Measurements from ENCODE around the gene TP53RK. TPM values are rescaled to one million over a fixed set of nuclear protein-coding genes. Genes with fewer than 3 reads are reported as not detected.

The TP53RK gene
- total and polyA plus RNA-seq, 2 donors from 2014 or later: 9.3 to 11.0 TPM

DNA sequence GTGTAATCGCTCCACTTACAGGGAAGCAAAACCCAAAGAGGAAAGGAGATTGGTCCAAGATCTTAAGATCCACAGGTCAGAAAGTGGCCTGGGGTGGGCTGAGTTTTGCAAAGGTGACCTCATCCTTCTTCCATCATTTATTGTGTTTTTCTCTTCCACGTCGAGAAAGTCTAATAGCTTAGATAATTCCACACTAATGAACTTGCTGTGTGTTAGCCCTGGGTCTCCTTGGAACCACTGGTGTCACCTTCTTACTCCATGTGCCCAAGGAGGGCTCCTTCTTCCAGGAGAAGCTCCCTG lies 39.6 kb downstream of the TP53RK start:
- Histone ChIP-seq H3K36me3 (ENCODE audit: control insufficient read depth in 2 of 3, insufficient read depth in 3 of 3, low read length in 3 of 3) (peaks cover 0 to 3% (median 0%) of the 10 kb centered on the region in 3 donors), H3K4me1 (ENCODE audit: control insufficient read depth in 2 of 3, insufficient read depth in 2 of 3, low read depth in 1 of 3, low read length in 3 of 3) (no peaks in the 10 kb centered on the region), H3K9me3 (ENCODE audit: control insufficient read depth in 2 of 3, insufficient read depth in 1 of 3, low read length in 3 of 3) (no peaks in the 10 kb centered on the region), H3K27me3 (ENCODE audit: control insufficient read depth, insufficient read depth, low read length) (no peaks in the 10 kb centered on the region), H3K4me3 (ENCODE audit: low read length in 3 of 3) (peak overlapping the region in 2 of 3 donors; percentile 73 to 85), H3K27ac (ENCODE audit: low read depth in 2 of 2, low read length in 2 of 2) (peak overlapping the region; percentile 81 to 91), H3K9ac (ENCODE audit: low read length in 3 of 3) (peak overlapping the region in 1 of 3 donors; percentile 72)
- DNase-seq: no peak
- TF ChIP-seq, protein P1, sequence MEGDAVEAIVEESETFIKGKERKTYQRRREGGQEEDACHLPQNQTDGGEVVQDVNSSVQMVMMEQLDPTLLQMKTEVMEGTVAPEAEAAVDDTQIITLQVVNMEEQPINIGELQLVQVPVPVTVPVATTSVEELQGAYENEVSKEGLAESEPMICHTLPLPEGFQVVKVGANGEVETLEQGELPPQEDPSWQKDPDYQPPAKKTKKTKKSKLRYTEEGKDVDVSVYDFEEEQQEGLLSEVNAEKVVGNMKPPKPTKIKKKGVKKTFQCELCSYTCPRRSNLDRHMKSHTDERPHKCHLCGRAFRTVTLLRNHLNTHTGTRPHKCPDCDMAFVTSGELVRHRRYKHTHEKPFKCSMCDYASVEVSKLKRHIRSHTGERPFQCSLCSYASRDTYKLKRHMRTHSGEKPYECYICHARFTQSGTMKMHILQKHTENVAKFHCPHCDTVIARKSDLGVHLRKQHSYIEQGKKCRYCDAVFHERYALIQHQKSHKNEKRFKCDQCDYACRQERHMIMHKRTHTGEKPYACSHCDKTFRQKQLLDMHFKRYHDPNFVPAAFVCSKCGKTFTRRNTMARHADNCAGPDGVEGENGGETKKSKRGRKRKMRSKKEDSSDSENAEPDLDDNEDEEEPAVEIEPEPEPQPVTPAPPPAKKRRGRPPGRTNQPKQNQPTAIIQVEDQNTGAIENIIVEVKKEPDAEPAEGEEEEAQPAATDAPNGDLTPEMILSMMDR (IDR thresholded peaks at IDR 0.05; ENCODE audit: borderline replicate concordance, extremely low read depth, insufficient read depth): no peak
- intact Hi-C loops (cut with DNase I): no loop called here
- no peak for FAIRE-seq

DNA sequence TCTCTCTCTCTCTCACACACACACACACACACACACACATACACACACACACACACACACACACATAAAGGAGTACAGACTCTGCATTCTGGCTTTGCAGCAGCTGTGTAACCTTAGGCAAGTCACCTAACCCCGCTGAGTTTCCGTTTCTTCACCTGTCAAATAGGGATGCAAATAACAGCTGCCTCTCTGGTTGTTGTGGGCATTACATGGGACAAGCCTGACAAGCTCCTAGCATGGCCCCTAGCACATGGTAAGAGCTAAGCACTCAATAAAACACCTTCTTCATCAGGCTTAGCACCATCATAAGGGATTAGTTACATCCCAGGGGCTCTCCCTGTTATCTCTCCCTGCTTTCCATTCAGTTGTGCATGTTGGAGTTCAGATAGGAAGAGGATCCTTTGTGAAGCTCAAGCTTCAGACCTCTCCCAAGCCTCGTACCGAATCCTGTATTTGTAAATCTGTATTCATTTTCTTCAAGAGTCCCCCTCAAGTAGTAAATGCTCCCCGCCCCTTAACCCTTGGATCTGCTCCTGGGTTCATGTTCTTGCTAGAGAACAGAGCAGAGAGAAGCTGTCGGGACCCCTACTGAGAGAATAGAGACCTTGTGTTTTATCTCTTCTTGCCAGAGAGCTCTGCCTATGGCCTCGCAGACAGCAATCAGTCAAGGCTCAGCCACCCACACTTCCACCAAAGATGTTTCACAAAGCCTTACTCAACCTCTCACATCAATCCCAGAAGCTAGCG lies 40.2 kb downstream of the TP53RK start:
- no peaks in the 10 kb centered on the region for H3K9me3 ChIP-seq (ENCODE audit: control insufficient read depth in 2 of 3, insufficient read depth in 1 of 3, low read length in 3 of 3)
- H3K4me1 ChIP-seq (ENCODE audit: control insufficient read depth in 2 of 3, insufficient read depth in 2 of 3, low read depth in 1 of 3, low read length in 3 of 3): no peaks in the 10 kb centered on the region
- peak overlapping the region in 2 of 3 donors; percentile 22 to 72 for H3K9ac ChIP-seq (ENCODE audit: low read length in 3 of 3)
- DNase-seq: no peak
- H3K27me3 ChIP-seq (ENCODE audit: control insufficient read depth, insufficient read depth, low read length): no peaks in the 10 kb centered on the region
- FAIRE-seq: no peak
- intact Hi-C loops (cut with DNase I): no loop called here
- H3K27ac ChIP-seq (ENCODE audit: low read depth in 2 of 2, low read length in 2 of 2): peak overlapping the region; percentile 81 to 91
- H3K4me3 ChIP-seq (ENCODE audit: low read length in 3 of 3): peak overlapping the region in 2 of 3 donors; percentile 73 to 85
- peaks cover 0 to 3% (median 0%) of the 10 kb centered on the region in 3 donors for H3K36me3 ChIP-seq (ENCODE audit: control insufficient read depth in 2 of 3, insufficient read depth in 3 of 3, low read length in 3 of 3)
- TF ChIP-seq, protein P1 (IDR thresholded peaks at IDR 0.05; ENCODE audit: borderline replicate concordance, extremely low read depth, insufficient read depth): no peak

DNA sequence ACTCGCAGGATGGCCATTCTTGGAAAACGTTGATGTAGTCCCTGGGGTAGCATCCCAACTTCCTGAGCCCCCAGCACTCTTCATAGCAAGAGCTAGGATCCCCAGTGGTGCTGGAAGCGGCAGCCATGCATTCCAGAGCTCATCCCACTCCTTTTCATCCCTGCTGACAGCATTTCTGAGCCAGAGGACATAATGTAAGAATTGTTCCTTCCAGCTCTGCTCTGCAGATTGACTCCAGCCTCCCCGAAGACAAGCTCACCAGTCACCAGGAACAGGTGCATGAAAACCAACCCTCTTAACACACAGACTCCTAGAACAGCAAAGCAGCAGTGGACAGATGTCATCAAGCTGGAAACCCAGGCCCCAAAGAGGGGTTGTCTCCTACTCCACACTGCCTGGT lies 41.8 kb downstream of the TP53RK start:
- Histone ChIP-seq H3K36me3 (ENCODE audit: control insufficient read depth in 2 of 3, insufficient read depth in 3 of 3, low read length in 3 of 3) (peaks cover 0 to 6% (median 0%) of the 10 kb centered on the region in 3 donors), H3K9me3 (ENCODE audit: control insufficient read depth in 2 of 3, insufficient read depth in 1 of 3, low read length in 3 of 3) (no peaks in the 10 kb centered on the region), H3K4me1 (ENCODE audit: control insufficient read depth in 2 of 3, insufficient read depth in 2 of 3, low read depth in 1 of 3, low read length in 3 of 3) (peaks cover 0 to 5% (median 0%) of the 10 kb centered on the region in 3 donors), H3K4me3 (ENCODE audit: low read length in 3 of 3) (peak overlapping the region in 2 of 3 donors; percentile 73 to 85), H3K9ac (ENCODE audit: low read length in 3 of 3) (peak overlapping the region in 1 of 3 donors; percentile 37), H3K27me3 (ENCODE audit: control insufficient read depth, insufficient read depth, low read length) (no peaks in the 10 kb centered on the region), H3K27ac (ENCODE audit: low read depth in 2 of 2, low read length in 2 of 2) (peak overlapping the region; percentile 63 to 81)
- TF ChIP-seq, protein P1 (IDR thresholded peaks at IDR 0.05; ENCODE audit: borderline replicate concordance, extremely low read depth, insufficient read depth): no peak
- intact Hi-C loops (cut with DNase I): no loop called here
- FAIRE-seq (no peak), DNase-seq (no peak)
